Naive thymus-derived CD4-positive, alpha-beta T cell (primary cell): Measurements from ENCODE around the gene STX1A. TPM values are rescaled to one million over a fixed set of nuclear protein-coding genes. Genes with fewer than 3 reads are reported as not detected.
A peak's percentile ranks its signal among the peaks of the same experiment; 100 is the strongest.
"Not testable (repeated sequence)": the region's sequence is repeated elsewhere in the genome, so short reads cannot be mapped to it uniquely, and the experiment has no call there.

ENCODE experiments used
- ATAC-seq: fragments of 150-1000 bp; cut with Tn5 transposase; 2 replicates; pipeline ENCODE4 v1.10.0; 2021; ENCODE audit warnings: mild to moderate bottlenecking, moderate library complexity
- CTCF ChIA-PET: fragments of 350-600 bp; sonication (Branson Sonifier 250); formaldehyde crosslinking; loops from one replicate; lab custom pipeline; 2021; ENCODE audit warnings: antibody characterized with exemption; lab: Charles Lee
- POLR2A ChIA-PET: fragments of 350-600 bp; sonication (Branson Sonifier 250); formaldehyde crosslinking; loops from one replicate; lab custom pipeline; 2021; ENCODE audit warnings: antibody characterized with exemption, inconsistent platforms; lab: Charles Lee
- DNase-seq, 9 donors: peaks; one replicate each; pipeline versions ENCODE4 v3.0.0 to v3.0.0-alpha.2; 2020 to 2022; ENCODE audit warnings: mixed read lengths in 1 of 9
- H3K27ac ChIP-seq: one replicate; pipeline ENCODE4 v1.7.0; 2013; ENCODE audit warnings: mild to moderate bottlenecking, low read depth, low read length, moderate library complexity
- H3K27me3 ChIP-seq, 2 donors: one replicate each; pipeline ENCODE4 v1.7.0; 2013; ENCODE audit warnings: low read length in 2 of 2, mild to moderate bottlenecking in 2 of 2, moderate library complexity in 2 of 2; ENCODE audit not compliant: control insufficient read depth in 2 of 2, insufficient read depth in 2 of 2
- H3K36me3 ChIP-seq, 3 experiments: 1 replicate in 2 of 3; 2 replicates in 1 of 3; pipeline ENCODE4 v1.7.0; 2013; ENCODE audit warnings: low read length in 3 of 3, mild to moderate bottlenecking in 3 of 3, moderate library complexity in 1 of 3; ENCODE audit not compliant: insufficient read depth in 3 of 3, control insufficient read depth in 2 of 3
- H3K4me1 ChIP-seq, 2 donors: one replicate each; pipeline ENCODE4 v1.7.0; 2013; ENCODE audit warnings: low read length in 2 of 2, mild to moderate bottlenecking in 2 of 2, moderate library complexity in 1 of 2; ENCODE audit not compliant: control insufficient read depth in 2 of 2, insufficient read depth in 2 of 2
- H3K4me3 ChIP-seq: 2 replicates; pipeline ENCODE4 v1.7.0; 2013; ENCODE audit warnings: mild to moderate bottlenecking, low read length
- H3K9me3 ChIP-seq, 3 experiments: 1 replicate in 2 of 3; 2 replicates in 1 of 3; pipeline ENCODE4 v1.7.0; 2013; ENCODE audit warnings: low read length in 3 of 3; ENCODE audit not compliant: control insufficient read depth in 2 of 3
- H3K27ac Mint-ChIP-seq, 9 donors: one replicate each; pipeline ENCODE4 v1.8.0; 2020 to 2022; ENCODE audit warnings: mixed read lengths in 9 of 9, mild to moderate bottlenecking in 8 of 9, moderate library complexity in 5 of 9, inconsistent platforms in 2 of 9
- H3K27me3 Mint-ChIP-seq, 5 donors: one replicate each; pipeline ENCODE4 v1.8.0; 2021 to 2022; ENCODE audit warnings: mixed read lengths in 5 of 5, mild to moderate bottlenecking in 1 of 5
- H3K36me3 Mint-ChIP-seq, 5 donors: one replicate each; pipeline ENCODE4 v1.8.0; 2020 to 2022; ENCODE audit warnings: mixed read lengths in 5 of 5, mild to moderate bottlenecking in 3 of 5, inconsistent platforms in 1 of 5
- H3K4me1 Mint-ChIP-seq, 7 donors: one replicate each; pipeline ENCODE4 v1.8.0; 2020 to 2022; ENCODE audit warnings: mixed read lengths in 7 of 7, mild to moderate bottlenecking in 3 of 7, inconsistent platforms in 1 of 7
- H3K4me3 Mint-ChIP-seq, 10 donors: one replicate each; pipeline ENCODE4 v1.8.0; 2020 to 2022; ENCODE audit warnings: mild to moderate bottlenecking in 10 of 10, mixed read lengths in 10 of 10, moderate library complexity in 6 of 10, inconsistent platforms in 2 of 10
- H3K9me3 Mint-ChIP-seq, 11 donors: one replicate each; pipeline ENCODE4 v1.8.0; 2020 to 2022; ENCODE audit warnings: mixed read lengths in 11 of 11, mild to moderate bottlenecking in 4 of 11, inconsistent platforms in 1 of 11, moderate library complexity in 1 of 11
- intact Hi-C, 2 donors: fragments of 100-400 bp; cut with micrococcal nuclease; formaldehyde crosslinking; loops; one replicate each; pipeline ENCODE4 v1.15.1; 2023
- polyA plus RNA-seq, 2 donors: library from polyadenylated mRNA; unstranded; fragments of 300-500 nt; fragmentation: Illumina TruSeq; gene quantifications; one replicate each; pipeline ENCODE4 v1.2.3, GENCODE V29; 2021
- total RNA-seq, 6 experiments: library from RNA in 5 of 6; stranded (reverse) in 5 of 6; gene quantifications; 1 replicate in 5 of 6; 2 replicates in 1 of 6; pipeline ENCODE4 v1.2.3 and lab custom pipeline; 2021 to 2026

STX1A gene
- total and polyA plus RNA-seq, 7 experiments from 2014 or later = 1.2 to 13.4 (median 9.8) TPM

DNA sequence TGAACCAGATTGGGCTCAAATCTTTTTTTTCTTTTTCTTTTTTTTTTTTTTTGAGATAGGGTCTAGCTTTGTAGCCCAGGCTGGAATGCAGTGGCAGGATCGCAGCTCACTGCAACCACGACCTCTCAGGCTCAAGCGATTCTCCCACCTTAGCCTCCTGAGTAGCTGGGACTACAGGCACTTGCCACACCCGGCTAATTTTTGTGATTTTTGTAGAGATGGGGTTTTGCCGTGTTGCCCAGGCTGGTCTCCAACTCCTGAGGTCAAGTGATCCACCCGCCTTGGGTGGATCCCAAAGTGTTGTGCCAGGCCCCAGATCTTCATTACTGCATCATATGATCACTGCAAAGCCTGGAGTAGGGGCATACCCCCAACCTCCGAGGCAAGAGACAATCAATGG lies 39.0 kb downstream of the STX1A start:
- CTCF ChIA-PET = no interaction called here
- intact Hi-C loops = no loop called here
- peaks cover 9 to 51% (median 33%) of the 10 kb centered on the region in 7 donors for H3K4me1 Mint-ChIP-seq

DNA sequence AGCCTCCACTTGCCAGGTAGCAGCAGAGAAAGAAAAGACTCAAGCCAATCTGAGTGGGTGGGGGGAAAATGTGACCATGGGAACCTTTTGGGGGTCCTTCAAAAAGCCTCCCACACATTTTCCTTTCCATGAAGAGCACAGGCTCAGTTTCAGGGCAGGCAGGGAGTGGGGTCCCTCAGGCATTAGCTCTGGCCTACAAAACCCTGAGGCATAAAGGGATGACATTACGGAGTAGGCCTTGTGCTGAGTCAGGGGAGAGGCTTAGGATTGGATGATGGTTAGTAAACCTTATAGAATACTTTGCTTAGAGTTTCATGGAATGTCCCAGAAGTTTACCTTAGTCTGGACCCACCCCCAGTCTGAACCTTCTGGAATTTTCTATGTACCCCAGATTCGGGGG lies 39.8 kb downstream of the STX1A start:
- no peak for ATAC-seq
- CTCF ChIA-PET = no interaction called here
- H3K4me3 Mint-ChIP-seq = peak overlapping the region in 1 of 10 donors; percentile 41
- no peak overlapping the region for H3K4me3 ChIP-seq
- peaks cover 0 to 3% (median 0%) of the 10 kb centered on the region in 3 experiments for H3K9me3 ChIP-seq
- H3K4me1 ChIP-seq = peaks cover 17% of the 10 kb centered on the region in 2 donors
- H3K9me3 Mint-ChIP-seq = peaks cover 0 to 5% (median 0%) of the 10 kb centered on the region in 11 donors
- H3K36me3 ChIP-seq = peaks cover 0 to 36% (median 0%) of the 10 kb centered on the region in 3 experiments
- no peak overlapping the region for H3K27ac ChIP-seq
- no peaks in the 10 kb centered on the region for H3K27me3 Mint-ChIP-seq
- POLR2A ChIA-PET = no interaction called here
- H3K27ac Mint-ChIP-seq = no peak overlapping the region
- H3K27me3 ChIP-seq = no peaks in the 10 kb centered on the region
- H3K4me1 Mint-ChIP-seq = peaks cover 9 to 44% (median 33%) of the 10 kb centered on the region in 7 donors
- intact Hi-C loops = no loop called here
- H3K36me3 Mint-ChIP-seq = peaks cover 3 to 28% (median 17%) of the 10 kb centered on the region in 5 donors
- DNase-seq = no peak

More for the DNA sequence above, 39.0 kb downstream of the STX1A start:
- no peak overlapping the region for H3K4me3 ChIP-seq
- POLR2A ChIA-PET = no interaction called here
- H3K36me3 ChIP-seq = peaks cover 0 to 36% (median 0%) of the 10 kb centered on the region in 3 experiments
- ATAC-seq (no peak), DNase-seq (no peak)
- peak overlapping the region in 2 of 9 donors; percentile 1 to 92 for H3K27ac Mint-ChIP-seq
- peaks cover 3 to 28% (median 17%) of the 10 kb centered on the region in 5 donors for H3K36me3 Mint-ChIP-seq
- H3K9me3 Mint-ChIP-seq = peaks cover 0 to 5% (median 0%) of the 10 kb centered on the region in 11 donors
- H3K27me3 ChIP-seq = no peaks in the 10 kb centered on the region
- no peaks in the 10 kb centered on the region for H3K27me3 Mint-ChIP-seq
- H3K4me3 Mint-ChIP-seq = peak overlapping the region in 8 of 10 donors; percentile 64 to 98 (median 94)
- no peak overlapping the region for H3K27ac ChIP-seq
- peaks cover 17% of the 10 kb centered on the region in 2 donors for H3K4me1 ChIP-seq
- peaks cover 0 to 3% (median 0%) of the 10 kb centered on the region in 3 experiments for H3K9me3 ChIP-seq

DNA sequence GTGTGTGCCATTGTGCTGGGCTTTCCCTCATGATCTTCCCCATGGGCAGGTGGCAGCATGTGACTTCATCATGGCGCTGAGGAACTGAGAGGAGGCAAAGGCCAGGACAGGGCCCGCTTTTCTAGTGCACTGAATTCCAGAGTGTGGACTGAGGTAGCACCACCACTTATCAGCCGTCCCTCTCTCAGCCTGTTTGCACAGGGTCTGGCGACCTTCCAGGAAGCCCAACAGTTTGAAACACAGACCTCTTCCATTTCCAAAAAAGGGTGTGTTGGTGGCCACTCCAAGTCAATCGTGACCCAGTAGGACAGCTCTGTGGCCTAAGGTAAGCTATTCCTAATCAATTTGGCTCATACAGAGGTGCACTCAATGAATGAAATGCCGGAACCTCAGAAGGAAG lies 40.6 kb downstream of the STX1A start:
- ChIA-PET POLR2A (no interaction called here), CTCF (no interaction called here)
- Histone ChIP-seq H3K9me3 (peaks cover 0 to 3% (median 0%) of the 10 kb centered on the region in 3 experiments), H3K4me1 (peaks cover 17% of the 10 kb centered on the region in 2 donors), H3K27ac (no peak overlapping the region), H3K27me3 (no peaks in the 10 kb centered on the region), H3K4me3 (no peak overlapping the region), H3K36me3 (peaks cover 0 to 35% (median 0%) of the 10 kb centered on the region in 3 experiments)
- Mint-ChIP-seq H3K27me3 (no peaks in the 10 kb centered on the region), H3K27ac (peak overlapping the region in 2 of 9 donors; percentile 8 to 18), H3K36me3 (peaks cover 3 to 28% (median 17%) of the 10 kb centered on the region in 5 donors), H3K4me3 (peak overlapping the region in 1 of 10 donors; percentile 41), H3K4me1 (peaks cover 9 to 41% (median 30%) of the 10 kb centered on the region in 7 donors), H3K9me3 (peaks cover 0 to 5% (median 0%) of the 10 kb centered on the region in 11 donors)
- intact Hi-C loops = no loop called here
- no peak for DNase-seq
- ATAC-seq = no peak

- H3K36me3 ChIP-seq = peaks cover 0 to 23% (median 0%) of the 10 kb centered on the region in 3 experiments
- CTCF ChIA-PET, H3K4me3 Mint-ChIP-seq, DNase-seq, H3K27ac ChIP-seq, H3K9me3 Mint-ChIP-seq, H3K9me3 ChIP-seq, intact Hi-C loops, H3K27me3 ChIP-seq, H3K27ac Mint-ChIP-seq, H3K4me1 ChIP-seq, H3K27me3 Mint-ChIP-seq, H3K4me3 ChIP-seq, ATAC-seq: not testable (repeated sequence)
- peaks cover 5 to 19% (median 10%) of the 10 kb centered on the region in 7 donors for H3K4me1 Mint-ChIP-seq
- peaks cover 1 to 26% (median 15%) of the 10 kb centered on the region in 5 donors for H3K36me3 Mint-ChIP-seq
- POLR2A ChIA-PET = interaction anchor here (1.0 kb wide), 1 partner anchor 8 kb away, joined by 3 read pairs; the partner anchor contains the start of gene VPS37D
Observed at GRCh38 chr7:73676062-73676461, 43.4 kb downstream of the STX1A start.

DNA sequence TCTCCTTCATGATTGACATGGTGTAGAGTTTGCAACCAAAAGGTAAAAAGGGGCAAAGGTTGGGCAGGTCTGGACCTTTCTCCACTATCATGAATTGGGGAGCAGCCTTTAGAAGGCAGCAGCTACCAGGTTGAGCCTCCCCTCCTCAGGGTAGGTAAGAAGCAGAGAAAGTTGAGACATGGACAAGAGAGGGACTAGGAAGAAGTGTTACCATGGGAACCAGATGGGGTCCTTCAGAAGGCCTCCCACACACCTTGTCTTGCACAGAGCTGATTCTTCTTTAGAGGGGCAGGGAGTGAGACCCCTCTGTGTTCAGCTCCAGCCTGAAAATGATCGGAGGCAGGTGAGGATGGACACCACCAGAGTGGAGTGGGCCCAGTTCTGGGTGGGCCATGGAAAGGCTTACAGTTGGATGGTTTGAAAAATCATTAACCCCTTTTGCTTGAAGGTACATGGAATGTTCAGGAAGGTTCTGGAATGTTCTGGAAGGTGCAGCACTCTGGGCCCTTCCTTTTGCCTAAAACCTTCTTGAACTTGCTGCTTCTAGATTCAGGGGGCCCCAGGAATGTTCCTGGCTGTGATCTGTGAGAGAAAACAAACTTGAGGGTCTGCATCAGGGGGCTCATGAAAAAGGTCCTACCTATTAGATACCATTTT lies 44.9 kb downstream of the STX1A start:
- H3K27ac ChIP-seq = no peak overlapping the region
- Mint-ChIP-seq H3K36me3 (peaks cover 0 to 19% (median 12%) of the 10 kb centered on the region in 5 donors), H3K27me3 (peaks cover 0 to 11% (median 0%) of the 10 kb centered on the region in 5 donors), H3K4me1 (peaks cover 0 to 8% (median 5%) of the 10 kb centered on the region in 7 donors), H3K4me3 (no peak overlapping the region), H3K9me3 (peaks cover 0 to 5% (median 0%) of the 10 kb centered on the region in 11 donors), H3K27ac (no peak overlapping the region)
- ATAC-seq (no peak), DNase-seq (no peak)
- H3K4me3 ChIP-seq = no peak overlapping the region
- intact Hi-C loops = no loop called here
- H3K36me3 ChIP-seq = peaks cover 0 to 17% (median 0%) of the 10 kb centered on the region in 3 experiments
- CTCF ChIA-PET = no interaction called here
- no peaks in the 10 kb centered on the region for H3K4me1 ChIP-seq
- no peaks in the 10 kb centered on the region for H3K27me3 ChIP-seq
- POLR2A ChIA-PET = interaction anchor here (1.1 kb wide), 1 partner anchor 62 kb away, joined by 3 read pairs; no protein-coding TSS in a partner anchor
- H3K9me3 ChIP-seq = peaks cover 0 to 3% (median 0%) of the 10 kb centered on the region in 3 experiments

DNA sequence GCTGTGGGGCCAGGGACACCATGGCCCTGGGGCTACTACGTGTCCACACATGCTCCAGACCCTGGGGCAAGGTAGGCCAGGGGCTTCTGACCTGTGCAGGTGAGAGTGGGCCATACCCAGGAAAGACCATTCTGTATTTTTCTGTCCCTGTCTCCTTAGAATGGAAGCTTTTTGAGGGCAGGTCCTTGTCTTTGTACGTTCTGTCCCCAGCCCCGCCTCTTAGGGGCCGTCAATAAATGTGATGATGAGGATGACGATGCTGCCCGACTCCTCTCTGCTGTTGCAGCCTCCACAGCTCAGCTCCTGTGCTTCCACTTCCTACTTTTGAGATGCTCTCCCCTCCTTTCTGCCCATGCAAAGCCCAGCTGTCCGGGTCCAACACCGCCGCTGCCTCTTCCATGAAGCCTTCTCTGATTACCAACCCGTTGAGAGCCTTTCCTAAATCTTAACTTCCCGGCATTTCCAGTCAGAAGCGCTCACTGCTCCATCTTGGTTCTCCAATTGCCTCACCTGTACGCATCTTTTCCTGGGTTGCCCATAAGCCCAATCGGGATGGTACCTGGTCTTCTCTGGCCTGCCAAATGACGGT lies 47.5 kb downstream of the STX1A start:
- Mint-ChIP-seq H3K4me1 (peaks cover 0 to 11% (median 5%) of the 10 kb centered on the region in 7 donors), H3K36me3 (no peaks in the 10 kb centered on the region), H3K9me3 (peaks cover 0 to 2% (median 0%) of the 10 kb centered on the region in 11 donors), H3K4me3 (no peak overlapping the region), H3K27me3 (peaks cover 0 to 25% (median 0%) of the 10 kb centered on the region in 5 donors), H3K27ac (no peak overlapping the region)
- ATAC-seq = no peak
- Histone ChIP-seq H3K4me3 (no peak overlapping the region), H3K27ac (no peak overlapping the region), H3K9me3 (no peaks in the 10 kb centered on the region), H3K27me3 (no peaks in the 10 kb centered on the region), H3K4me1 (peaks cover 5 to 6% of the 10 kb centered on the region in 2 donors), H3K36me3 (no peaks in the 10 kb centered on the region)
- intact Hi-C loops = no loop called here
- no peak for DNase-seq
- ChIA-PET CTCF (no interaction called here), POLR2A (no interaction called here)
